ENCODE measurements around the gene VSIG10L2.

VSIG10L2 gene

DNA sequence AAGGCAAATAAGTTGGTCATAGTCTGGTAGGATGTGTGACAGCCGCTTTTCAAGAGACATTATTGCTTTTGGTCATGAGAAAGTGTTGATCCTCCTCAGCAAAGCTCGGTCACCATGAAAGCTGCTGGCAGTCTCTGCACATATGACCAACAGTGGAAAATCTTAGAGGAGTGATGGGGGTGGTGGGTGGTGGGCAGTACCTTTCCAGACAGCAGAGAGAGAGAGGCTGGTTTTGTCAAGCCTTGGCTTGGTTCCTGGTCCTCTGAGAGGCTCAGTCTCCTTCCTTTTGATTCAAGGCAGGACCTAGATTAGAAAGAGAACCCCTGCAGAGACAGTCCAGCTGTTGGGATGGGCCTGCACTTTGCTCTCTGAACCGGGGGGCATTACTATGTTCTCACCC, 20.0 kb upstream of the VSIG10L2 start:
- H3K36me3 ChIP-seq (ENCODE audit: control insufficient read depth, insufficient read depth, low read length) = no peaks in the 10 kb centered on the region
- no peak overlapping the region for H3K4me3 ChIP-seq (replicated peaks; ENCODE audit: low read depth, low read length)
- no peak for DNase-seq (ENCODE audit: extremely low read depth, insufficient read length)
- H3K27me3 ChIP-seq (replicated peaks; ENCODE audit: control insufficient read depth, insufficient read depth, low read length) = peaks cover 1% of the 10 kb centered on the region
- no peak for TF ChIP-seq CTCF (IDR thresholded peaks at IDR 0.05; ENCODE audit: insufficient read depth, low read length, poor library complexity, severe bottlenecking)

- Histone ChIP-seq H3K4me3 (replicated peaks; ENCODE audit: low read depth, low read length) (no peak overlapping the region), H3K36me3 (ENCODE audit: control insufficient read depth, insufficient read depth, low read length) (no peaks in the 10 kb centered on the region), H3K27me3 (replicated peaks; ENCODE audit: control insufficient read depth, insufficient read depth, low read length) (peaks cover 1% of the 10 kb centered on the region)
- DNase-seq (ENCODE audit: extremely low read depth, insufficient read length) = no peak
- TF ChIP-seq CTCF (IDR thresholded peaks at IDR 0.05; ENCODE audit: insufficient read depth, low read length, poor library complexity, severe bottlenecking) = no peak
These were observed 19.2 kb upstream of the VSIG10L2 start for GRCh38 chr11:125926682-125927081.

DNA sequence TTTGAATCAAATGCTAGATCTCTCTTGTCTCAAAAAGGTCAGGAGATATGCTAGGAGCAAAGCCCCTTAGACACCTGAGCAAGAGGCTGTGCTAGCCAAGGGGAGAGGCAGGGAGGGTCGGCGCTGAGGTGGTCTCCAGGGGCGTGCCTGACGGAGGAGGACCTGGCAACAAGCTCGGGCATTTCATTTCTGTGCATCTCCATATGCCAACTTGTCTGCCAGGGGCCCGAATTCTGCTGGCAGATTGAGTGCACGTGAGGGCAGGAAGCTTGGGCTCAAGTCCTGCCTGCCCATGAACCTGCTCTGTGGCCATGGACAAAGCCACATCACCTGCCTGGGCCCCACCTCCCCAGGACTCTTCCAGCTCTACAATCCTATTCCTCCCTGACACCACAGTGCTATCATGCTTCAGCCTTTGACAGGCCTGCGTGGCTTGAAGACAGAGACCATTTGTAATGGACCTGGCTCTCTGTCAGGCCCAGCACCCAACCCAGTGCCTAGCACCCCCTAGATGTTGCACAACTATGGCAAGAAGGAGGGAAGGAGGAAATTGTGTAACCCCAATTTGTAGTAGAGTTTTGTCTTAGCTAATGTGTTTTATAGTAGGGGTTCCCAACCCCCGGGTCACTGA, 16.3 kb upstream of the VSIG10L2 start:
- no peaks in the 10 kb centered on the region; the same call in none of the 2 replicates for H3K27me3 ChIP-seq (replicated peaks; ENCODE audit: control insufficient read depth, insufficient read depth, low read length)
- no peaks in the 10 kb centered on the region for H3K36me3 ChIP-seq (ENCODE audit: control insufficient read depth, insufficient read depth, low read length)
- no peak overlapping the region for H3K4me3 ChIP-seq (replicated peaks; ENCODE audit: low read depth, low read length)
- no peak for DNase-seq (ENCODE audit: extremely low read depth, insufficient read length)
- TF ChIP-seq CTCF (IDR thresholded peaks at IDR 0.05; ENCODE audit: insufficient read depth, low read length, poor library complexity, severe bottlenecking) = no peak

DNA sequence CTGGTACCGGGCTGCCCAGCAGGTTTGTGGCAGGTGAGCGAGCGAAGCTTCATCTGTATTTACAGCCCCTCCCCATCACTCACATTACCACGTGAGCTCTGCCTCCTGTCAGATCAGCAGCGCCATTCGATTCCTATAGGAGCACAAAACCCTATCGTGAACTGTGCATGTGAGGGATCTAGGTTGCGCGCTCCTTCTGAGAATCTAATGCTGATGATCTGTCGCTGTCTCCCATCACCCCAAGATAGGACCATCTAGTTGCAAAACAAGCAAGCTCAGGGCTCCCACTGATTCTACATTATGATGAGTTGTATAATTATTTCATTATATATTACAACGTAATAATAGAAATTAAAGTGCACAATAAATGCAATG, 15.8 kb upstream of the VSIG10L2 start:
- Histone ChIP-seq H3K27me3 (replicated peaks; ENCODE audit: control insufficient read depth, insufficient read depth, low read length) (no peaks in the 10 kb centered on the region; the same call in none of the 2 replicates), H3K4me3 (replicated peaks; ENCODE audit: low read depth, low read length) (no peak overlapping the region), H3K36me3 (ENCODE audit: control insufficient read depth, insufficient read depth, low read length) (no peaks in the 10 kb centered on the region)
- TF ChIP-seq CTCF (IDR thresholded peaks at IDR 0.05; ENCODE audit: insufficient read depth, low read length, poor library complexity, severe bottlenecking) = no peak
- no peak for DNase-seq (ENCODE audit: extremely low read depth, insufficient read length)

DNA sequence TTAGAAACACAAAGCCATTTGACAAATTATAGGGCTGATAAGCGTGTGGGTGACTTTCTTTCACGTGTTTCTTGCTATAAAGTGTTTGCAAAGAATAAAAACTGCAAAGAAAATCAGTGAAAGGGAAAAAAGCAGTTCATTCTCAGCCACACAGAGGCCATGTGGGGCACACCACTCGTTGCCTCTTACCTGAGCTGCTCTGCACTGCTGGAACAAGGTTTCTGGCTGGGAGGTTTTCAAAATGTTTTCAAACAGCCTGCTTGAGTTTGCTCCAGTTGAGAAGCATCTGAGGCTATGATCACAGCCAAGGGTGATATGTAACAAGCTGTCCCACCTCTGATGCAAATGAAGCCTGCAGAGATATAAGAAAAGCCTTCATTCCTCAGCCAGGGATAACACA, 14.7 kb upstream of the VSIG10L2 start:
- TF ChIP-seq CTCF (IDR thresholded peaks at IDR 0.05; ENCODE audit: insufficient read depth, low read length, poor library complexity, severe bottlenecking) = no peak
- H3K4me3 ChIP-seq (replicated peaks; ENCODE audit: low read depth, low read length) = no peak overlapping the region
- H3K36me3 ChIP-seq (ENCODE audit: control insufficient read depth, insufficient read depth, low read length) = no peaks in the 10 kb centered on the region
- DNase-seq (ENCODE audit: extremely low read depth, insufficient read length) = no peak
- H3K27me3 ChIP-seq (replicated peaks; ENCODE audit: control insufficient read depth, insufficient read depth, low read length) = no peaks in the 10 kb centered on the region; the same call in none of the 2 replicates

DNA sequence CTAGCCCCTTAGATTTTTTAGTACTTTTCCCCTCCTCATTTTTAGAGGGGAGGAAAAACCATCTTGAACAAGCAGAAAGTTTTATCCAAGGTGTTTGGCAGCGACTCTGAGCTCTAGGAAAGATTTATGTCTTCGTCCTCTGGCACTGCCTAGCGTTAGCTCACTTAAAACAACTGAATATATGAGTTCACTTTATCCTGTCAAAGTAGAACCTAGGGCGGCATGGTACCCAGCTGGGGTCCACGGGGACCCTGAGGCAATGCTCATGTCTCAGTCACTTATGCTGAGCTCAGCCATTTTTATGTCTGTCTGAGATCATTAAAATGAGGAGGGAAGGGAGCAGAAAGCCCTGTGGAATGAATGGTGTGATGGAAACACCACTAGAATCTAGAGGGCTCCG, 14.2 kb upstream of the VSIG10L2 start:
- DNase-seq (ENCODE audit: extremely low read depth, insufficient read length) = no peak
- no peaks in the 10 kb centered on the region; the same call in none of the 2 replicates for H3K27me3 ChIP-seq (replicated peaks; ENCODE audit: control insufficient read depth, insufficient read depth, low read length)
- TF ChIP-seq CTCF (IDR thresholded peaks at IDR 0.05; ENCODE audit: insufficient read depth, low read length, poor library complexity, severe bottlenecking) = no peak
- no peaks in the 10 kb centered on the region for H3K36me3 ChIP-seq (ENCODE audit: control insufficient read depth, insufficient read depth, low read length)
- no peak overlapping the region for H3K4me3 ChIP-seq (replicated peaks; ENCODE audit: low read depth, low read length)

All from GM06990 (cell line).